ENCODE measurements around the gene PPME1. TPM values are rescaled to one million over a fixed set of nuclear protein-coding genes. Genes with fewer than 3 reads are reported as not detected.

PPME1 gene
- total RNA-seq, 1 experiment from 2014 or later: 39.4 TPM

GRCh38 chr11:74168838-74169237, 2.3 kb upstream of the PPME1 start:
- no peak overlapping the region for H4K8ac ChIP-seq (replicated peaks; ENCODE audit: insufficient read length, low read depth, low read length)
- H4K20me1 ChIP-seq (ENCODE audit: control insufficient read depth, insufficient read depth, insufficient read length): no peaks in the 10 kb centered on the region
- no peak for DNase-seq
- no peak overlapping the region for H2AFZ ChIP-seq (ENCODE audit: low read length)
- H3K4me2 ChIP-seq (ENCODE audit: insufficient read depth, insufficient read length, low read length): no peak overlapping the region
- no peak overlapping the region for H2AK5ac ChIP-seq (ENCODE audit: insufficient read length, low read length)
- no peak overlapping the region for H3K4ac ChIP-seq (ENCODE audit: low read depth, low read length)
- H3K79me1 ChIP-seq (ENCODE audit: insufficient read depth, low read depth, low read length, poor library complexity, severe bottlenecking): peaks cover 5% of the 10 kb centered on the region
- no peak for TF ChIP-seq CTCF (conservative IDR thresholded peaks at IDR 0.05)
- H3K4me1 ChIP-seq (ENCODE audit: insufficient read depth, low read length): peaks cover 2% of the 10 kb centered on the region; the same call in 1 of the 2 replicates
- no peak overlapping the region for H3K18ac ChIP-seq (ENCODE audit: insufficient read length, low read depth, low read length)
- H3K56ac ChIP-seq (ENCODE audit: insufficient read length, low read depth, low read length): no peak overlapping the region
- no peak overlapping the region for H3K14ac ChIP-seq (ENCODE audit: insufficient read depth, low read length)
- H2BK120ac ChIP-seq (ENCODE audit: low read depth, low read length, poor library complexity, severe bottlenecking): no peak overlapping the region
- no peak overlapping the region for H4K5ac ChIP-seq (ENCODE audit: insufficient read length, low read depth, low read length)
- peaks cover 4 to 32% (median 25%) of the 10 kb centered on the region in 3 experiments; a peak in 6 of 7 replicates for H3K36me3 Mint-ChIP-seq (ENCODE audit: insufficient read depth in 1 of 3, low read depth in 3 of 3)
- WGBS (ENCODE audit: extremely low coverage, insufficient read length, low lambda C conversion rate): no CpG with 5 or more reads among the region's 3 CpGs
- no peak overlapping the region for H3K27ac Mint-ChIP-seq
- no peak overlapping the region for H3K27ac ChIP-seq (ENCODE audit: insufficient read length, low read depth, low read length)
- H3K4me1 Mint-ChIP-seq: peaks cover 3% of the 10 kb centered on the region in 2 experiments
- H2BK12ac ChIP-seq (ENCODE audit: insufficient read length, low read depth, low read length): no peak overlapping the region
- no peaks in the 10 kb centered on the region for H3K27me3 ChIP-seq (ENCODE audit: insufficient read depth, low read length)
- H3K27me3 Mint-ChIP-seq (ENCODE audit: low read depth): no peaks in the 10 kb centered on the region
- no peak overlapping the region for H2BK15ac ChIP-seq (ENCODE audit: low read depth, low read length)
- no peak overlapping the region for H3K4me3 Mint-ChIP-seq
- no peak overlapping the region for H3K23ac ChIP-seq (ENCODE audit: insufficient read length, low read depth, low read length)
- H3K23me2 ChIP-seq (ENCODE audit: insufficient read length, low read depth, low read length, poor library complexity, severe bottlenecking): peaks cover 19% of the 10 kb centered on the region
- H4K91ac ChIP-seq (ENCODE audit: insufficient read length, low read depth, low read length): no peak overlapping the region
- H3K9me3 ChIP-seq (ENCODE audit: control insufficient read depth, low read depth, low read length): no peaks in the 10 kb centered on the region
- peaks cover 8% of the 10 kb centered on the region; the same call in 1 of the 2 replicates for H3K79me2 ChIP-seq (ENCODE audit: insufficient read depth, low read length)
- no peak overlapping the region for H3T11ph ChIP-seq (ENCODE audit: low read length)
- no peaks in the 10 kb centered on the region for H3K9me3 Mint-ChIP-seq
- H3K9ac ChIP-seq (ENCODE audit: extremely low read depth, insufficient read length, low read length): no peak overlapping the region
- H2BK20ac ChIP-seq (ENCODE audit: low read depth, low read length, poor library complexity, severe bottlenecking): no peak overlapping the region
- no peak overlapping the region for H2BK5ac ChIP-seq (ENCODE audit: insufficient read length, low read length)
